H1 (cell line): ENCODE data around the gene SUPT4H1. TPM values are rescaled to one million over a fixed set of nuclear protein-coding genes. Genes with fewer than 3 reads are reported as not detected.
A peak's percentile ranks its signal among the peaks of the same experiment; 100 is the strongest.

ENCODE experiments used
- CTCF ChIA-PET: fragments of 300-600 bp; sonication (Branson Sonifier 250); formaldehyde crosslinking; loops from one replicate; lab custom pipeline; 2021; ENCODE audit not compliant: partially characterized antibody; lab: Charles Lee
- POLR2A ChIA-PET: fragments of 300-600 bp; sonication (Branson Sonifier 250); formaldehyde crosslinking; loops from one replicate; lab custom pipeline; 2021; ENCODE audit warnings: inconsistent platforms; ENCODE audit not compliant: partially characterized antibody; lab: Charles Lee
- DNase-seq, 2 experiments: peaks; one replicate each; pipeline versions ENCODE4 v3.0.0 to v3.0.0-alpha.2; 2010 to 2022; ENCODE audit warnings: low spot score in 2 of 2, low read depth in 1 of 2, mixed read lengths in 1 of 2
- FAIRE-seq: peaks from 2 replicates; lab custom pipeline; 2011; peaks lifted over from hg19 to GRCh38; lab: Jason Lieb, UNC
- H2AFZ ChIP-seq: 2 replicates; pipeline ENCODE4 v1.8.1; 2012; ENCODE audit warnings: low read length, inconsistent platforms
- H2AK5ac ChIP-seq: 2 replicates; pipeline ENCODE4 v1.6.1; 2013; ENCODE audit warnings: low read depth, low read length
- H2BK120ac ChIP-seq: replicated peaks from 2 replicates; pipeline ENCODE3; 2013; ENCODE audit warnings: low read depth, low read length, inconsistent platforms
- H2BK12ac ChIP-seq: 2 replicates; pipeline ENCODE4 v1.6.1; 2013; ENCODE audit warnings: low read depth, low read length
- H2BK15ac ChIP-seq: 2 replicates; pipeline ENCODE4 v1.6.1; 2013; ENCODE audit warnings: low read length
- H2BK20ac ChIP-seq: 2 replicates; pipeline ENCODE4 v1.6.1; 2013; ENCODE audit warnings: low read length
- H2BK5ac ChIP-seq: 2 replicates; pipeline ENCODE4 v1.6.1; 2013; ENCODE audit warnings: low read depth, low read length
- H3K14ac ChIP-seq: 2 replicates; pipeline ENCODE4 v1.6.1; 2013; ENCODE audit warnings: inconsistent platforms; ENCODE audit not compliant: insufficient read length
- H3K18ac ChIP-seq: 2 replicates; pipeline ENCODE4 v1.6.1; 2013; ENCODE audit warnings: low read length; ENCODE audit errors: extremely low read depth
- H3K23ac ChIP-seq: 2 replicates; pipeline ENCODE4 v1.6.1; 2013; ENCODE audit warnings: inconsistent platforms; ENCODE audit not compliant: insufficient read length
- H3K23me2 ChIP-seq: 2 replicates; pipeline ENCODE4 v1.6.1; 2013; ENCODE audit warnings: low read depth, low read length
- H3K27ac ChIP-seq: 2 replicates; pipeline ENCODE4 v1.6.1; 2011; ENCODE audit warnings: low read depth, low read length, inconsistent platforms
- H3K27me3 ChIP-seq, 4 experiments: replicated peaks in 1 of 4; 1 replicate in 1 of 4; 2 replicates in 3 of 4; pipeline versions ENCODE4 v1.6.1 to v1.8.1; 2011 to 2013; ENCODE audit warnings: low read length in 3 of 4, mild to moderate bottlenecking in 3 of 4, inconsistent platforms in 2 of 4, mixed read lengths in 2 of 4, moderate library complexity in 1 of 4; ENCODE audit not compliant: control insufficient read depth in 3 of 4, insufficient read depth in 3 of 4; ENCODE audit errors: extremely low read depth in 1 of 4
- H3K36me3 ChIP-seq, 4 experiments: 2 replicates each; pipeline versions ENCODE4 v1.6.1 to v1.8.1; 2011 to 2013; ENCODE audit warnings: mild to moderate bottlenecking in 4 of 4, low read length in 3 of 4, moderate library complexity in 2 of 4, control low read depth in 1 of 4, inconsistent platforms in 1 of 4; ENCODE audit not compliant: insufficient read depth in 4 of 4, control insufficient read depth in 2 of 4
- H3K4ac ChIP-seq: replicated peaks from 2 replicates; pipeline ENCODE3; 2013; ENCODE audit warnings: low read length, low read depth, mixed read lengths, inconsistent platforms; ENCODE audit not compliant: insufficient read length
- H3K4me1 ChIP-seq, 4 experiments: replicated peaks in 1 of 4; 1 replicate in 1 of 4; 2 replicates in 3 of 4; pipeline versions ENCODE4 v1.6.1 to v1.8.1; 2011 to 2013; ENCODE audit warnings: low read length in 3 of 4, inconsistent platforms in 2 of 4, mixed read lengths in 1 of 4; ENCODE audit not compliant: insufficient read depth in 4 of 4, control insufficient read depth in 3 of 4
- H3K4me2 ChIP-seq, 2 experiments: 2 replicates each; pipeline versions ENCODE4 v1.6.1 to v1.8.1; 2011 to 2013; ENCODE audit warnings: low read depth in 2 of 2, low read length in 2 of 2, control low read depth in 1 of 2, inconsistent platforms in 1 of 2, mild to moderate bottlenecking in 1 of 2; ENCODE audit not compliant: insufficient read depth in 1 of 2
- H3K4me3 ChIP-seq, 4 experiments: fragments of 200-600, 300-600 bp in 1 of 4; sonication (generic), shearing (Covaris generic), sonication (Bioruptor Twin) in 1 of 4; 2 replicates each; pipeline versions ENCODE4 v1.5.1 to v1.8.1; 2011 to 2016; ENCODE audit warnings: low read length in 4 of 4, low read depth in 3 of 4, control low read depth in 2 of 4, inconsistent platforms in 2 of 4, mild to moderate bottlenecking in 2 of 4, mixed read lengths in 1 of 4, moderate library complexity in 1 of 4; ENCODE audit not compliant: insufficient read depth in 2 of 4; ENCODE audit errors: extremely low read depth in 1 of 4
- H3K56ac ChIP-seq: replicated peaks from 2 replicates; pipeline ENCODE3; 2013; ENCODE audit warnings: low read depth, mild to moderate bottlenecking, mixed read lengths, low read length, inconsistent platforms; ENCODE audit not compliant: insufficient read length
- H3K79me1 ChIP-seq: 2 replicates; pipeline ENCODE4 v1.6.1; 2013; ENCODE audit warnings: low read depth, low read length, control low read depth
- H3K79me2 ChIP-seq, 2 experiments: 2 replicates each; pipeline versions ENCODE4 v1.6.1 to v1.8.1; 2012 to 2013; ENCODE audit warnings: low read length in 2 of 2, mild to moderate bottlenecking in 2 of 2, inconsistent platforms in 1 of 2; ENCODE audit not compliant: insufficient read depth in 2 of 2, control insufficient read depth in 1 of 2
- H3K9ac ChIP-seq, 4 experiments: replicated peaks in 1 of 4; 1 replicate in 1 of 4; 2 replicates in 3 of 4; pipeline versions ENCODE4 v1.6.1 to v1.8.1; 2011 to 2013; ENCODE audit warnings: low read depth in 3 of 4, low read length in 3 of 4, control low read depth in 2 of 4, mild to moderate bottlenecking in 2 of 4, moderate library complexity in 2 of 4, inconsistent platforms in 1 of 4; ENCODE audit errors: extremely low read depth in 1 of 4
- H3K9me3 ChIP-seq, 2 experiments: 2 replicates each; pipeline versions ENCODE4 v1.6.1 to v1.8.1; 2012 to 2013; ENCODE audit warnings: mild to moderate bottlenecking in 2 of 2, moderate library complexity in 2 of 2, control low read depth in 1 of 2, inconsistent platforms in 1 of 2, low read depth in 1 of 2, low read length in 1 of 2, mixed read lengths in 1 of 2; ENCODE audit not compliant: insufficient read depth in 2 of 2
- H4K20me1 ChIP-seq, 2 experiments: replicated peaks in 1 of 2; 2 replicates each; pipeline versions ENCODE3 to v1.8.1; 2011 to 2013; ENCODE audit warnings: inconsistent platforms in 2 of 2, low read length in 2 of 2, mild to moderate bottlenecking in 1 of 2; ENCODE audit not compliant: insufficient read depth in 2 of 2, control insufficient read depth in 1 of 2
- H4K5ac ChIP-seq: 2 replicates; pipeline ENCODE4 v1.6.1; 2013; ENCODE audit warnings: low read length, low read depth, mixed read lengths, inconsistent platforms; ENCODE audit not compliant: insufficient read length
- H4K8ac ChIP-seq: 2 replicates; pipeline ENCODE4 v1.8.0; 2013; ENCODE audit warnings: mild to moderate bottlenecking, moderate library complexity, low read length, inconsistent platforms; ENCODE audit not compliant: insufficient read depth; ENCODE audit errors: extremely low read depth
- H4K91ac ChIP-seq: replicated peaks from 2 replicates; pipeline ENCODE3; 2013; ENCODE audit warnings: low read length, mixed read lengths, inconsistent platforms; ENCODE audit not compliant: insufficient read length
- CEBPB ChIP-seq: IDR thresholded peaks from 2 replicates; pipeline ENCODE4 v1.6.1; 2012; ENCODE audit warnings: low read depth, low read length
- MAX ChIP-seq: IDR thresholded peaks from 2 replicates; pipeline ENCODE4 v1.6.1; 2012; ENCODE audit warnings: inconsistent platforms
- POLR2A ChIP-seq, 2 experiments: IDR thresholded peaks; 1 replicate in 1 of 2; 2 replicates in 1 of 2; pipeline ENCODE4 v1.6.1; 2011; ENCODE audit warnings: low read depth in 2 of 2, low read length in 2 of 2, mild to moderate bottlenecking in 2 of 2; ENCODE audit errors: control extremely low read depth in 1 of 2
- SIX5 ChIP-seq: IDR thresholded peaks from 2 replicates; pipeline ENCODE4 v1.6.1; 2011; ENCODE audit warnings: mild to moderate bottlenecking, low read depth, low read length
- SP2 ChIP-seq: IDR thresholded peaks from 2 replicates; pipeline ENCODE4 v1.6.1; 2012; ENCODE audit warnings: mild to moderate bottlenecking, low read length, inconsistent platforms
- TEAD4 ChIP-seq: IDR thresholded peaks from 2 replicates; pipeline ENCODE4 v1.6.1; 2012; ENCODE audit warnings: low read depth, low read length, inconsistent platforms, mixed read lengths
- WGBS, 2 experiments: shearing (Covaris generic) in 1 of 2; methylation state at CpG; one replicate each; pipeline versions ENCODE4 v1.1.6 to v1.1.7; 2013 to 2015; ENCODE audit warnings: low lambda C conversion rate in 2 of 2, mixed read lengths in 2 of 2, inconsistent platforms in 1 of 2, low coverage in 1 of 2, missing lambda C conversion rate in 1 of 2; ENCODE audit not compliant: insufficient replicate concordance in 2 of 2, insufficient coverage in 1 of 2, insufficient read length in 1 of 2; ENCODE audit errors: extremely low coverage in 1 of 2, missing lambda C conversion rate in 1 of 2; 5-methylcytosine and 5-hydroxymethylcytosine counted together
- polyA plus RNA-seq, 7 experiments: library from polyadenylated mRNA; depleted of rRNA in 3 of 7; stranded (reverse) in 5 of 7; unstranded in 2 of 7; fragments of >200 nt in 5 of 7; fragments of 200-250 nt in 2 of 7; gene quantifications; 1 replicate in 5 of 7; 2 replicates in 1 of 7; 4 replicates in 1 of 7; pipeline versions ENCODE4 v1.2.1 to v1.2.3, GENCODE V29; 2011 to 2013; ENCODE audit warnings: missing spikeins in 2 of 7, mixed read lengths in 2 of 7
- total RNA-seq: library from RNA; stranded (reverse); fragmentation: NEBNext Ultra II Directional; extraction: Animal tissue kit (Norgen Biotek cat#: 25700); gene quantifications from 2 replicates; pipeline ENCODE4 v1.2.1, GENCODE V29; 2021

Gene SUPT4H1
- total and polyA plus RNA-seq, 2 of the 8 experiments (the other 6 are each of a cell fraction or from before 2014, with no cell fraction given) = 112 to 143 TPM

- Histone ChIP-seq H3K4me1 (peaks cover 0 to 5% (median 2%) of the 10 kb centered on the region in 4 experiments; a peak in 4 of 7 replicates), H3K27ac (no peak overlapping the region), H4K5ac (no peak overlapping the region), H4K8ac (no peak overlapping the region), H4K91ac (no peak overlapping the region), H3K4me2 (no peak overlapping the region), H3K23ac (no peak overlapping the region), H3K36me3 (peaks cover 23 to 50% (median 40%) of the 10 kb centered on the region in 4 experiments), H2BK120ac (no peak overlapping the region), H3K79me1 (no peaks in the 10 kb centered on the region), H3K18ac (no peak overlapping the region), H3K9ac (no peak overlapping the region), H2AFZ (no peak overlapping the region), H3K79me2 (no peaks in the 10 kb centered on the region), H4K20me1 (peaks cover 4% of the 10 kb centered on the region in 2 experiments), H3K4me3 (no peak overlapping the region), H3K23me2 (no peaks in the 10 kb centered on the region), H3K9me3 (no peaks in the 10 kb centered on the region), H2BK12ac (no peak overlapping the region), H2BK20ac (no peak overlapping the region), H3K14ac (no peak overlapping the region), H2AK5ac (no peak overlapping the region), H3K56ac (no peak overlapping the region), H3K4ac (no peak overlapping the region), H2BK15ac (no peak overlapping the region), H2BK5ac (no peak overlapping the region), H3K27me3 (no peaks in the 10 kb centered on the region)
- TF ChIP-seq POLR2A (IDR thresholded peaks at IDR 0.05; ENCODE audit: control extremely low read depth in 1 of 2, low read depth in 2 of 2, low read length in 2 of 2) = peak in 1 of 2 experiments; percentile 39; a peak in 1 of 3 replicates
- no peak for TF ChIP-seq MAX
- no peak for TF ChIP-seq SIX5
- no peak for TF ChIP-seq SP2
- TF ChIP-seq CEBPB = no peak
- no peak for TF ChIP-seq TEAD4
- ChIA-PET CTCF (interaction anchor here (0.9 to 18.5 kb wide), 11 partner anchors 8 to 90 kb away, joined by 3 to 384 read pairs (median 4); partner anchors contain the start of genes RNF43, SUPT4H1 and TSPOAP1), POLR2A (interaction anchor here (0.7 to 11.3 kb wide), 16 partner anchors 8 to 128 kb away, joined by 3 to 149 read pairs (median 4); partner anchors contain the start of genes SUPT4H1 and TSPOAP1)
- FAIRE-seq (no peak), DNase-seq (no peak)
- WGBS, 2 experiments = 82% methylated on average over 9 of the region's 9 CpGs; no CpG with 5 or more reads in 1 of the 2 experiments
These were observed 7.8 kb downstream of the SUPT4H1 start for GRCh38 chr17:58344047-58344790.
